B cell (primary cell): ENCODE data around the gene FAM81B. TPM values are rescaled to one million over a fixed set of nuclear protein-coding genes. Genes with fewer than 3 reads are reported as not detected.

Source experiments
- ATAC-seq: fragments of 200-7000 bp; cut with Tn5 transposase; one replicate; pipeline ENCODE4 v1.10.0; 2021; ENCODE audit warnings: low read depth, mild to moderate bottlenecking, moderate number of reproducible peaks, moderate library complexity
- CTCF ChIA-PET: fragments of 350-600 bp; sonication (Branson Sonifier 250); formaldehyde crosslinking; loops from one replicate; lab custom pipeline; 2021; ENCODE audit warnings: antibody characterized with exemption, inconsistent platforms; lab: Charles Lee
- POLR2A ChIA-PET: fragments of 350-600 bp; sonication (Branson Sonifier 250); formaldehyde crosslinking; loops from one replicate; lab custom pipeline; 2021; ENCODE audit warnings: antibody characterized with exemption; lab: Charles Lee
- DNase-seq: peaks from one replicate; pipeline ENCODE4 v3.0.0; 2013
- H2AFZ ChIP-seq: 2 replicates; pipeline ENCODE4 v1.6.1; 2012; ENCODE audit warnings: mild to moderate bottlenecking, low read depth, low read length; ENCODE audit not compliant: insufficient read depth, poor library complexity, severe bottlenecking
- H3K27ac ChIP-seq, 2 donors: 1 replicate in 1 of 2; 2 replicates in 1 of 2; pipeline ENCODE4 v1.5.1; 2012 to 2013; ENCODE audit warnings: low read length in 2 of 2, mild to moderate bottlenecking in 2 of 2, moderate library complexity in 1 of 2
- H3K27me3 ChIP-seq, 4 experiments: fragments of 200-600 bp in 1 of 4; sonication (generic) in 1 of 4; replicated peaks in 1 of 4; 1 replicate in 2 of 4; 2 replicates in 2 of 4; pipeline versions ENCODE4 v1.6.1 to v1.7.0; 2013 to 2016; ENCODE audit warnings: low read length in 3 of 4, mild to moderate bottlenecking in 2 of 4, mixed read lengths in 1 of 4, moderate library complexity in 1 of 4; ENCODE audit not compliant: insufficient read depth in 4 of 4, control insufficient read depth in 3 of 4; ENCODE audit errors: control extremely low read depth in 1 of 4
- H3K36me3 ChIP-seq, 2 experiments: replicated peaks in 1 of 2; 1 replicate in 1 of 2; 2 replicates in 1 of 2; pipeline versions ENCODE4 v1.6.1 to v1.7.1; 2013; ENCODE audit warnings: low read length in 1 of 2; ENCODE audit not compliant: insufficient read depth in 2 of 2, control insufficient read depth in 1 of 2; ENCODE audit errors: control extremely low read depth in 1 of 2, extremely low read depth in 1 of 2
- H3K4me1 ChIP-seq, 2 donors: fragments of 200-600 bp in 1 of 2; sonication (generic) in 1 of 2; 1 replicate in 1 of 2; 2 replicates in 1 of 2; pipeline versions ENCODE4 v1.5.1 to v1.6.1; 2013 to 2017; ENCODE audit warnings: low read length in 2 of 2; ENCODE audit not compliant: control insufficient read depth in 2 of 2, insufficient read depth in 2 of 2
- H3K4me2 ChIP-seq: replicated peaks from 2 replicates; pipeline ENCODE3; 2012; ENCODE audit warnings: mild to moderate bottlenecking, low read depth, low read length; ENCODE audit not compliant: poor library complexity, severe bottlenecking
- H3K4me3 ChIP-seq, 5 experiments: fragments of 200-600 bp in 1 of 5; sonication (generic) in 1 of 5; 1 replicate in 3 of 5; 2 replicates in 2 of 5; pipeline versions ENCODE4 v1.5.1 to v1.7.0; 2011 to 2016; ENCODE audit warnings: low read length in 4 of 5, mild to moderate bottlenecking in 4 of 5, low read depth in 2 of 5, control low read depth in 1 of 5, moderate library complexity in 1 of 5; ENCODE audit not compliant: insufficient read depth in 1 of 5; ENCODE audit errors: control extremely low read depth in 1 of 5, extremely low read depth in 1 of 5
- H3K79me2 ChIP-seq: fragments of 200-600 bp; sonication (generic); one replicate; pipeline ENCODE4 v1.6.0; 2016; ENCODE audit warnings: low read length; ENCODE audit not compliant: control insufficient read depth, insufficient read depth
- H3K9ac ChIP-seq: fragments of 200-600 bp; sonication (generic); 2 replicates; pipeline ENCODE4 v1.6.1; 2017; ENCODE audit warnings: mild to moderate bottlenecking, low read length, moderate library complexity
- H3K9me3 ChIP-seq, 3 donors: one replicate each; pipeline versions ENCODE4 v1.6.1 to v1.7.1; 2013; ENCODE audit warnings: low read length in 2 of 3; ENCODE audit not compliant: control insufficient read depth in 2 of 3, insufficient read depth in 1 of 3; ENCODE audit errors: control extremely low read depth in 1 of 3
- H4K20me1 ChIP-seq: 2 replicates; pipeline ENCODE4 v1.6.0; 2012; ENCODE audit warnings: mild to moderate bottlenecking, low read length; ENCODE audit not compliant: insufficient read depth, control insufficient read depth, poor library complexity, severe bottlenecking
- H3K27ac Mint-ChIP-seq: one replicate; pipeline ENCODE4 v1.8.0; 2021; ENCODE audit warnings: mixed read lengths
- H3K27me3 Mint-ChIP-seq: one replicate; pipeline ENCODE4 v1.8.0; 2021; ENCODE audit warnings: mixed read lengths
- H3K4me1 Mint-ChIP-seq: one replicate; pipeline ENCODE4 v1.8.0; 2021; ENCODE audit warnings: mixed read lengths
- H3K4me3 Mint-ChIP-seq: one replicate; pipeline ENCODE4 v1.8.0; 2021; ENCODE audit warnings: mixed read lengths
- H3K9me3 Mint-ChIP-seq: one replicate; pipeline ENCODE4 v1.8.0; 2022; ENCODE audit warnings: mixed read lengths; ENCODE audit not compliant: insufficient read depth
- EZH2 ChIP-seq: IDR thresholded peaks from 2 replicates; pipeline ENCODE4 v1.6.1; 2012; ENCODE audit warnings: borderline replicate concordance, low read depth, mild to moderate bottlenecking, moderate library complexity, low read length; ENCODE audit not compliant: insufficient read depth, poor library complexity, severe bottlenecking
- WGBS: methylation state at CpG from one replicate; pipeline ENCODE4 v1.1.5; 2013; ENCODE audit warnings: missing lambda C conversion rate; ENCODE audit not compliant: insufficient coverage; 5-methylcytosine and 5-hydroxymethylcytosine counted together
- intact Hi-C: fragments of 100-400 bp; cut with micrococcal nuclease; formaldehyde crosslinking; loops from one replicate; pipeline ENCODE4 v1.10.0; 2022
- polyA plus RNA-seq: library from polyadenylated mRNA; depleted of rRNA; stranded (reverse); fragments of >200 nt; gene quantifications from 2 replicates; pipeline ENCODE4 v1.2.3, GENCODE V29; 2012
- total RNA-seq, 2 donors: library from RNA; stranded (reverse); fragments of 120-200 nt in 1 of 2; gene quantifications; 1 replicate in 1 of 2; 2 replicates in 1 of 2; pipeline versions ENCODE4 v1.2.3 to v1.2.4, GENCODE V29; 2013 to 2022
- TF ChIP-seq, protein P1 (sequence below): fragments of 200-600 bp; IDR thresholded peaks from one replicate; pipeline ENCODE4 v1.8.0; 2022; ENCODE audit warnings: antibody characterized with exemption, mild to moderate bottlenecking

FAM81B gene
- total and polyA plus RNA-seq, 2 donors (not counting 1 experiment from before 2014, with no cell fraction given): not detected

DNA sequence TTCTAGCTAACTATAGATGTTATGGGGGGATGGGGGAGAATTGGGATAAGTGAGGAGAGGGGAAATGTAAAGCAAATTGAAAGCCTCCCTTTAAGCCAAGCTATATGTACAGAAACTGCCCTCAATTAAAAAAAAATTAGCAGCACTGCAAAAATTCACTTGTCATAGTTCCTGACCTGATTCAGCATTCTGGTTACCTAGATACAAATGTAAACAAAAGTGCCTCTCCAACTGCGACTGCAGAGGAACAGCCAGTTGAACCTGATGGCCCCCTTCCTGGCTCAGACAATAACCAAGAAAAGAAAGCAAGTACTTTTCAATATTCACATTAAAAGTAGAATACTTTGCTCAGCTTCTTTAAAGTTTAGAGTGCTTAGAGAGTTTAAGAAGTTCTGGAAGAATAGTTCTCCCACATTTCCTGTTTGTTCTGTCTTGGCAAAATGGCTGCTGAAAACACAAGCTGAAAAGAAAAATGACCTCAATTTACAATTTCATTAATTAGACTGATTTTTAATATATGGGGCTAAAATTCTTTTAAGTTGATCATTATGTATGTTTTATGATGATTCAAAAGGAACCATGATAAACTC is 1.5 kb downstream of the FAM81B start:
- intact Hi-C loops: no loop called here
- Mint-ChIP-seq H3K4me1 (no peaks in the 10 kb centered on the region), H3K4me3 (no peak overlapping the region), H3K9me3 (peaks cover 3% of the 10 kb centered on the region), H3K27me3 (no peaks in the 10 kb centered on the region), H3K27ac (no peak overlapping the region)
- ATAC-seq: no peak
- Histone ChIP-seq H2AFZ (no peak overlapping the region), H3K27me3 (no peaks in the 10 kb centered on the region), H3K79me2 (no peaks in the 10 kb centered on the region), H3K9ac (no peak overlapping the region), H3K4me2 (no peak overlapping the region), H3K4me1 (no peaks in the 10 kb centered on the region), H3K9me3 (no peaks in the 10 kb centered on the region), H3K27ac (no peak overlapping the region), H3K4me3 (no peak overlapping the region), H4K20me1 (no peaks in the 10 kb centered on the region), H3K36me3 (no peaks in the 10 kb centered on the region)
- CTCF ChIA-PET: no interaction called here
- WGBS: no CpG with 5 or more reads among the region's 1 CpG
- TF ChIP-seq, protein P1, sequence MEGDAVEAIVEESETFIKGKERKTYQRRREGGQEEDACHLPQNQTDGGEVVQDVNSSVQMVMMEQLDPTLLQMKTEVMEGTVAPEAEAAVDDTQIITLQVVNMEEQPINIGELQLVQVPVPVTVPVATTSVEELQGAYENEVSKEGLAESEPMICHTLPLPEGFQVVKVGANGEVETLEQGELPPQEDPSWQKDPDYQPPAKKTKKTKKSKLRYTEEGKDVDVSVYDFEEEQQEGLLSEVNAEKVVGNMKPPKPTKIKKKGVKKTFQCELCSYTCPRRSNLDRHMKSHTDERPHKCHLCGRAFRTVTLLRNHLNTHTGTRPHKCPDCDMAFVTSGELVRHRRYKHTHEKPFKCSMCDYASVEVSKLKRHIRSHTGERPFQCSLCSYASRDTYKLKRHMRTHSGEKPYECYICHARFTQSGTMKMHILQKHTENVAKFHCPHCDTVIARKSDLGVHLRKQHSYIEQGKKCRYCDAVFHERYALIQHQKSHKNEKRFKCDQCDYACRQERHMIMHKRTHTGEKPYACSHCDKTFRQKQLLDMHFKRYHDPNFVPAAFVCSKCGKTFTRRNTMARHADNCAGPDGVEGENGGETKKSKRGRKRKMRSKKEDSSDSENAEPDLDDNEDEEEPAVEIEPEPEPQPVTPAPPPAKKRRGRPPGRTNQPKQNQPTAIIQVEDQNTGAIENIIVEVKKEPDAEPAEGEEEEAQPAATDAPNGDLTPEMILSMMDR: no peak
- no peak for TF ChIP-seq EZH2
- no peak for DNase-seq
- POLR2A ChIA-PET: no interaction called here

DNA sequence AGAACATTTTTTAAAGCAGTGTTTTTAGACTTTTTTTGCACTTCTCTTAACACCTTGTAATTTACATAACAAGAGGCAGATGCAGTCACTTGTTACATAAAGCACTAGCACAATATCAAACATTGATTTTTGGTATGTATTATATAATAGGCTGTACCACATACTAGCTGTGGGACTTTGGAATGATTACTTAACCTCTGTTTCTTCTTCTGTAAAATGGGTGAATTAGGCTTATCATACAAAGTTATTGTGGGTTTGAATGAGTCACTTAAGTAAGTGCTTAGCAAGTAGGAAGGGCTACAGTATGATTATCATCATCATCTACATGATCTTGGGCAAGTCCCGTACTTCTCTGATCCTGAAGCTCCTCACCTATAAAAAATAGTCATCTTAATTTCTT is 2.1 kb downstream of the FAM81B start:
- intact Hi-C loops: no loop called here
- CTCF ChIA-PET: no interaction called here
- Mint-ChIP-seq H3K27me3 (no peaks in the 10 kb centered on the region), H3K4me3 (no peak overlapping the region), H3K4me1 (no peaks in the 10 kb centered on the region), H3K27ac (no peak overlapping the region), H3K9me3 (peaks cover 3% of the 10 kb centered on the region)
- Histone ChIP-seq H3K27me3 (no peaks in the 10 kb centered on the region), H3K36me3 (no peaks in the 10 kb centered on the region), H3K9ac (no peak overlapping the region), H3K79me2 (no peaks in the 10 kb centered on the region), H4K20me1 (no peaks in the 10 kb centered on the region), H3K4me1 (no peaks in the 10 kb centered on the region), H3K27ac (no peak overlapping the region), H3K9me3 (no peaks in the 10 kb centered on the region), H3K4me3 (no peak overlapping the region), H3K4me2 (no peak overlapping the region), H2AFZ (no peak overlapping the region)
- POLR2A ChIA-PET: no interaction called here
- ATAC-seq (no peak), DNase-seq (no peak)
- no peak for TF ChIP-seq EZH2
- TF ChIP-seq, protein P1: no peak
- WGBS: no CpG with 5 or more reads among the region's 1 CpG
